Thyroid gland (tissue), 4 donors: ENCODE data around the gene MGLL.

ENCODE experiments used
- CTCF ChIP-seq, 6 experiments: fragments of 200-600 bp in 3 of 6; fragments of 450-650 bp in 3 of 6; sonication (generic) in 3 of 6; IDR thresholded peaks; one replicate each; pipeline ENCODE4 v1.5.1; 2016 to 2019; ENCODE audit warnings: antibody characterized with exemption in 6 of 6, mild to moderate bottlenecking in 2 of 6, inconsistent platforms in 1 of 6, moderate library complexity in 1 of 6
- POLR2A ChIP-seq, 2 donors: fragments of 450-650 bp; IDR thresholded peaks; one replicate each; pipeline ENCODE4 v1.6.1; 2017; ENCODE audit warnings: antibody characterized with exemption in 2 of 2, mild to moderate bottlenecking in 2 of 2, moderate library complexity in 1 of 2

- TF ChIP-seq CTCF (IDR thresholded peaks at IDR 0.05) (no peak), POLR2A (IDR thresholded peaks at IDR 0.05) (no peak)
Observed at GRCh38 chr3:127645371-127646015, 176.8 kb downstream of the MGLL start.
